ENCODE results near the gene SYNGR2.
A peak's percentile ranks its signal among the peaks of the same experiment; 100 is the strongest.

The SYNGR2 gene

GRCh38 chr17:78168242-78168902 lies at the start of gene SYNGR2:
Gene SYNGR2, plus strand, starts transcription at chr17:78168581. Its CDS starts 36 bp downstream, at chr17:78168617.
- peak; percentile 83 to 84 for DNase-seq (ENCODE audit: low read depth in 2 of 2)

GRCh38 chr17:78118801-78119241 lies 49.6 kb upstream of the SYNGR2 start:
- no peak for DNase-seq (ENCODE audit: low read depth in 2 of 2)

GRCh38 chr17:78120537-78120936 lies 47.8 kb upstream of the SYNGR2 start:
- DNase-seq (ENCODE audit: low read depth in 2 of 2) = no peak

- no peak for DNase-seq (ENCODE audit: low read depth in 2 of 2)
These were observed 47.2 kb upstream of the SYNGR2 start for GRCh38 chr17:78120971-78121800.

GRCh38 chr17:78121801-78122215 lies 46.6 kb upstream of the SYNGR2 start:
- no peak for DNase-seq (ENCODE audit: low read depth in 2 of 2)

GRCh38 chr17:78122216-78122930 lies 46.0 kb upstream of the SYNGR2 start:
- DNase-seq (ENCODE audit: low read depth in 2 of 2) = no peak

GRCh38 chr17:78122931-78123249 lies 45.5 kb upstream of the SYNGR2 start:
- no peak for DNase-seq (ENCODE audit: low read depth in 2 of 2)

- DNase-seq (ENCODE audit: low read depth in 2 of 2) = no peak
These were observed 45.0 kb upstream of the SYNGR2 start for GRCh38 chr17:78123258-78123929.

GRCh38 chr17:78124081-78124835 lies 44.1 kb upstream of the SYNGR2 start:
- DNase-seq (ENCODE audit: low read depth in 2 of 2) = no peak

GRCh38 chr17:78124836-78125137 lies 43.6 kb upstream of the SYNGR2 start:
- no peak for DNase-seq (ENCODE audit: low read depth in 2 of 2)

GRCh38 chr17:78125138-78125913 lies 43.1 kb upstream of the SYNGR2 start:
- no peak for DNase-seq (ENCODE audit: low read depth in 2 of 2)

GRCh38 chr17:78125976-78126894 lies 42.1 kb upstream of the SYNGR2 start:
- DNase-seq (ENCODE audit: low read depth in 2 of 2) = no peak

- DNase-seq (ENCODE audit: low read depth in 2 of 2) = no peak
These were observed 41.5 kb upstream of the SYNGR2 start for GRCh38 chr17:78126895-78127238.

GRCh38 chr17:78127239-78127887 lies 41.0 kb upstream of the SYNGR2 start:
- DNase-seq (ENCODE audit: low read depth in 2 of 2) = peak; percentile 52 to 67

- no peak for DNase-seq (ENCODE audit: low read depth in 2 of 2)
These were observed 40.4 kb upstream of the SYNGR2 start for GRCh38 chr17:78127888-78128550.

- peak in 1 of 2 donors; percentile 50 for DNase-seq (ENCODE audit: low read depth in 2 of 2)
These were observed 39.6 kb upstream of the SYNGR2 start, which contains the start of gene TMC6 for GRCh38 chr17:78128551-78129350. Gene TMC6, minus strand, starts transcription at chr17:78128755. Its CDS starts 1,923 bp downstream, at chr17:78126832.

- DNase-seq (ENCODE audit: low read depth in 2 of 2) = no peak
These were observed 38.9 kb upstream of the SYNGR2 start for GRCh38 chr17:78129351-78130089.
